ENCODE results near the gene LRPAP1.

The LRPAP1 gene

DNA sequence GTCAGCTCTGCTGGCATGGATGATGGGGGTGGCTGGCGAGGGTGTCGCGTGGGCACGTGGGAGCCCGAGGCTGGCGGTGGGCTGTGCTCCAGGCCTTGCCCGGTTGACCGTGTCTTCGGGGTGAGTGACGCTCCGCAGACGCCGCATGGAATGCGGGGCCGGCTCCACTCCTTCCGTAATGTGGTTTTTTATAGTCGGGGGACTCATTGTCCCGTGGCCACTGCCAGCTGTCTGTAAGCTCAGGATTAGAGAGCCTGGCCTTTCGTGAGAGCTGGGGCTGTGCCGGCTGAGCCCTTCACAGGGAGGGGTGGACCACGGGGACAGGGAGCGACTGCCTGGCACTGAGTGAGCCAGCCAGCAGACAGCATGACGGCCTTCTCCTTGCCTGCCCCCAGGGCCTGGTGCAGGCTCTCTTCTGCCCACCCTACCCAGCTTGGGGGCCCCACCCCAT lies 48.7 kb downstream of the LRPAP1 start:
- no peak for DNase-seq

DNA sequence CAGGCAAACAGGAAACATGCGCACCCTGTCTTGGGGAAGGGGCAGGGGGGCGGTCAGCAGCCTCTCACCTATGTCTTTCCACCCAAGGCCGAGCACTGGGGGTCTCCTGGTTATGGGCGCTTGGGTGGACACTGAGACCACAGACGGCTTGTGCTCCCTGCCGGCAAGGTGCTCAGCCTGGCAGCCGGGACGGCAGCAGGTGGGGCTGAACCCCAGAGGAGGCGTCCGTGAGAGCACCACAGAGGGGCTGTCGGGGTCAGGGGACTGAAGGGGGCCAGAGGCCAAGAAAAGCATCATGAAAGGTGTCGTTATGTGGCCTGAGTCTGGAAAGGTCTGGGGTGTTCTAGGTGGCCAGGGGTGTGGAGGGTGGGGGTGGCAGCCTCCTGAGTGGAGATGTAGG lies 49.5 kb downstream of the LRPAP1 start:
- DNase-seq: no peak

DNA sequence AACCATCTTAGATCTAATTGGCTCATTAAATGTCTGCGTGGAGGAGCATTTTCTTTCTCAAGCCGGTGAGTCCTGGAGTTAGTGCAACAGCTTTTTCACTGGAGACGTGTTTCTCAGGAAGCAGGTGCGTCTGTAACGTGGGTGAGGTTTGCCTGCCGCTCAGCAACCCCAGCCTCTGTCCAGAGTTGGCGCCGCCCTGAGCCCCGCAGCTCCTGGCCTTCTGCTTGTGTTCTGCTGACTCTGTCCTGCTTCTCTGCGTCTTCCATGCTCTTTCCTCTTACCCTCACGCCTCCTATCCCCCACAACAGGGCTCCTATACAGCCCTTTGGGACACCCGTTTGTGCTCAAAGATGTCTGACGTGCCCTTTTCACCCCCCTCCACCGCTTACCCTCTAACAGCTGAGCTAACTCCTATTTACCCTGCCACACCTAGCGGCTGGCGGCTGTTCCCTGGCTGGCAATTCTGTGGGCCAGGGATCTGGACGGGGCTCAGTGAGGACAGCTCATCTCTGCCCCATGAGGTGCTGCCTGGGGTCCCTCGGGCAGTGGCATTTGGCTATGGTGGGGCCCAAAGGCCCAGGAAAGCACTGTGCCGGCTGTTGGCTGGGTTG lies 50.3 kb downstream of the LRPAP1 start:
- DNase-seq: no peak

DNA sequence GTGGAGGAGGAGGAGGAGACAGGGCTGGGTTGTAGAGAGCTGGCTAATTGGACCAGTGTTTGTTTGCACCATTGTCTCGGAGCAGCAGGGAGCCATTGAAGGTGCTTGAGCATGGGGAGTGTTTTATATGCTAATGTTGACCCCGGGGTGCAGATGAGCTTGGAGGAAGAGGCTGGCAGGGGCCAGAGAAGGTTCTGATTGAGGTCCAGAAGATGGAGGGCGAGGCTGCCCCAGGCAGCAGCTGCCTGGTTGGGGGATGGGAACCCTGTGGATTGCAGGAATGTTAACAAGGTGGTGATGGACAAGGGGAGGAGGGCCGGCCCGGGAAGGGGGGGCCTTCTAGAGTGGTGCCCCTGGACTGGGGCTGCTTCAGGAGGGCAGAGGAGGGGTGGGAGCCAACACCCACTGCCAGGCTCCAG lies 51.1 kb downstream of the LRPAP1 start:
- DNase-seq: no peak

DNA sequence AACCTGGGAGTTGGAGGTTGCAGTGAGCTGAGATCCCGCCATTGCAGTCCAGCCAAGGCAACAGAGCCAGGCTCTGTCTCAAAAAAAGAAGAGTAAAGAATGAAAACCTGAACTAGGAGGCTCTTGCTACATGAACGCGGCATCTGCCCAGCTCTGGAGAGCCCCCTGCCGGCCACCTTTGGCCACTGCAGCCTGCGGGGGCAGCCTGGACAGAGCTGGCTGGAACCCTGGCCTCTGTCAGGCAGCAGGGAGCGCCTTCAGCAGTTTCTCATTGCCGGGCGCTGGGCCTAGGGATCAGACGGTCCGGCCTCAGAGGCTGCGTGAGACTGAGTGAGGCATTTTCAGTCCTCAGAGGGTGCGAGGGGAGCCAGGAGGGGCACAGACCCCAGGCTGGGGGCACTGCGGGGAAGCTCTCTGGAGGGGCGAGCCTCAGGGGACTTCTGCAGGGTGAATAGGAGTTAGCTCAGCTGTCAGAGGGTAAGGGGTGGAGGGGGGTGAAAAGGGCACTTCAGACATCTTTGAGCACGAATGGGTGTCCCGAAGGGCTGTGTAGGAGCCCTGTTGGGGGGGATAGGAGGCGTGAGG lies 51.6 kb downstream of the LRPAP1 start:
- peak; percentile 43 for DNase-seq

DNA sequence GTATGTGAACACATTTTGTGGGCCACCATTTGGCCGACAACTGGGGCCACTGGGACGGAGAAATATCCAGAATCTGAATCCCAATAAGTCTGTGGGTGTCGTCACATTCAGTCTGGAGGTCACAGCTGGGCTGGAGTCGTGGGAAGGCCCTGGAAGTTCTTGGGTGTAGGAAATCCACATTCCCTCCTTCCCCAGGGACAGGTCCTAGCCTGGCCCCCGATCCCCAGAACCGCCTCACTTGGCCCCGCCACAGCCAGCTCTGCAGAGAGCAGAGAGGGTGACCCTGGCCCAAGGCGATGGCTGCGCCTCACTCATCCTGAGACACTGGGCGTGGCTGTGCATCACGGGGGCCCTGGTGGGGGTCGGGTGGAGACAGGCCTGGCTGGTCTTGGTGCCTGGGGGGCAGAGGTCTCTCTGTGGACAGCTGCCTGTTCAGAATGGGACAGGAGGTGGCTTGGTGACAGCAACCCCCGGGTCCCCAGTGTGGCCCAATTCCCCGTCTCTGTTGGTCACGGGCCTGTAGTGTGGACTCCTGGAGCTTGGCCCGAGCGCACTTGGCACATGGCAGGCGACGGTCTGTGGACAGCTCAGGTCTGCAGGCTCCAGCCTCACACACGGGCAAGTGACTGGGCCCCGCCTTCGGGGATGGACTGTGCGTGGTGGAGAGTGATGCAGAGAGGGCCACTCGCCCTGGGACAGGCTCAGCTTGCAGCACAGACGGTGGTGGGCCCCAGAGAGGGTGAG lies 52.7 kb downstream of the LRPAP1 start:
- DNase-seq: no peak

DNA sequence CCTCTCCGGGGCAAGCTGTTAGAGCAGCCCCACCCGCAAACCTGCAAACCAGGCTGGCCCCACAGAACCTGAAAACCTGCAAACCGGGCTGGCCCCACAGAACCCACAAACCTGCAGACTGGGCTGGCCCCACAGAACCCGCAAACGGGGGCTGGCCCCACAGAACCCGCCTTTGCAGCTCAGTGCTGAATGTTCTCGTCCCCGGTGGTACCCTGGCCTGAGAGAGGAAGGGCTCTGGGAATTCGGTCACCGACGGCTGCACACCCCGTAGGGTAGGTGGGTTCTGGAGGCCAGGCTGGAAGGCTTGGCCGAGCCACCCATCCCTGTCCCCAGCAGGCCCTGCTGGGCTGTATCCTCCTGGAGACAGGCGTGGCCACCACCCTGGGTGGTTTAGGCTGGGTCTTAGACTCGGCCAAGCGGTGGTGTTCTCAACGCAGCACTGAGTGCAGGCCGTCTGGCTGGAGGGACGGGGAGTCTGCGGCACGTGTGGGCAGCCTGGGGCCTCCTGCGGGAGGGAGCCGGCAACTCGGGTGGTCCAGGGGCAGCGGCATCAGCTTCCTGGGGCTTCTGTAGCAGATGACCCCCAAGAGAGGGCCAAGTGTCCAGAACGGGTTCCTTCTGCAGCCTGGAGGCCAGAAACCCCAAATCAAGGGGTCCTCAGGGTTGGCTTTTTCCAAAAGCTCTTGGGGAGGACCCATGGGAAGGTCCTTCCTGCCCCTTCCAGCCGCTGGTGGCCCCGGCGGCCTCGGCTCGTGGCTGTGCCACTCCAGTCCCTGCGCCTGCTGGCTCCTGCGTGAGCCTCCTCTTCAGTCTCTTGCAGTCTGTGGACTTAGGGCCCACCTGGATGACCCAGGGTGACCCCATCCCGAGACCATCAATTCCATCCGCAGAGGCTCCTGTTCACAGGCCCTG lies 53.5 kb downstream of the LRPAP1 start:
- no peak for DNase-seq

DNA sequence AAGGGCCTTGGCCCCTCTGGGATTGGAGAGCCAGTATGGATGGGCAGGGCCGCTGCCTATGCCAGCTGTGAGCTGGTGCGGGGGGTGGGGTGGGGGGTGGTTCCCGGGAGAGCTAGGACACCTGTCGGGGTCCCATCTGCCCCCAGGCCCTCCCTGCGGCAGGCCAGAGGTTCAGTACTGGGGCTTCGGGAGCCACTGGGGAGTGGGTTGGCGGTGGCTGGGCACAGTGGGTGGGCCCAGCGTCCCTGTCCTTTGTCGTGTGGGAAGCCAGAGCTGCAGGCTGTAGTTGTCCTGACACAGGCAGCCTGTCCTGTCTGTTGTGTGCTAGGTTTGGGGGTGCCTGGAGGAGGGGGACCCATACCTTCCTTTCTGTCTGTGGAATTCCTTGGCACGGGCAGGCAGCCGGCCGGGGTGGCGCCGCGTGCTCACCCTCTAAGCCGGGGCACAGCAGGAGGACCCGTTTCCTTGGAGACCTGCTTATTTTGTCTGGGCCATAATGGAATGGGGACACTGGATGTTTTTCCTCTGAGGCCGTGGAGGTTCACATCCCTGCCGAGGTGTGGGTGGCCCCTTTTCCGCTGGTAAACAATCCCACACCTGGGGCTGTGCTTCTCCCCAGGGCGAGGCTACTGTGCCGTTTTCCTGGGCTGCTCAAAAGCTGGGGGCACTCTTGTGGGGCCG lies 54.3 kb downstream of the LRPAP1 start:
- no peak for DNase-seq

DNA sequence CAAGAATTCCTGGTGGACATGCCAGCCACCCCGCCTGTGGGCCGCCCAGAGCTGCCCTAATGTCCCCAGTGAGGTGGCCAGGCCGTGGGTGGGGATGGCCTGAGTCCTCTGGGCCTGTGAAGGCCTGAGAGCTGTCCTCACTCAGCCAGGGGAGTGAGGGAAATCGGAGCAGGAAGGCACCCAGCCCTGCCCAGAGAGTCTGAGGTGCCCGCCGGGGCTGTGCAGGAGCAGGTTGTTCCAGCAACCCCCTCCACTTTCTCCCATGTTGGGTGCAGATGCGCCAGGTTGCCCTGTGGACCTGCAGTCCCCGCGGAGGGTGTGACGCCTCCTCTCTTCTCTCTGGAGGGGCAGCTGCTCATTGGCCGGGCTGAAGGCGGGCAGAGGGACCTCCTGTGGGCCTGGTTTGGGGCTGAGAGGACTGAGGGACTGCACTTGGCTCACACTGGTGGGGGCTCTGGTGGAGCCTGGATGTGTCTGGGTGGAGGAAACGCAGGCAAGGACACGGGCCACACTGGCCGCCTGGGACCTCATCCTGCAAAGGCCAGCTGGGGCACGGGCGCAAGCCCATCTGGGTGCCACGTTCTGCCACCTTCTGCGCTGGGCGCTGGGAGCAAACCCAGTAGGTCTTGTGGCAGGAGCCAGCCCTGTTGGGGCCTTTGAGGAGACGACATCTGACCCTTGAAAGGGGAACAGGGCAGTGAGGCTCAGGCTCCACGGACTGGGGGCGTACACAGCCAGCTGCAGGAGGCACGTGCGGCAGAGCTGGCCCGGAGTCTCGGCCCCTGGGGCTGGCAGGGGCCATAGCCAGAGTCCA lies 55.1 kb downstream of the LRPAP1 start:
- no peak for DNase-seq

DNA sequence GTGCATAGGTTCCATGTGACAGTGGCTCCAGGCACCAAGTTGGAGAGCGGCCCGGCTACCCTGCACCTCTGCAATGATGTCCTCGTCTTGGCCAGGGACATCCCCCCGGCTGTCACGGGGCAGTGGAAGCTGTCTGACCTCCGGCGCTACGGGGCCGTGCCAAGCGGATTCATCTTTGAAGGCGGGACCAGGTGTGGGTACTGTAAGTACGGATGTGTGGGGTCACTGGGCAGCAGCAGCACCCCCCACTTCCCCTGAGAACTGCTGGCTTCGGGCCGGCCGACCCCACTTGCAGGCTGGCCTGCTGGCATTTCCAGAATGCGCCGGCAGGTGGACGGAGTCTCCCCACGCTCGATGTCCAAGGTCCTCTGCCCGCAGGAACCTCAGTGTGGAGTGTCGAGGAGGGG lies 55.9 kb downstream of the LRPAP1 start:
- no peak for DNase-seq

DNA sequence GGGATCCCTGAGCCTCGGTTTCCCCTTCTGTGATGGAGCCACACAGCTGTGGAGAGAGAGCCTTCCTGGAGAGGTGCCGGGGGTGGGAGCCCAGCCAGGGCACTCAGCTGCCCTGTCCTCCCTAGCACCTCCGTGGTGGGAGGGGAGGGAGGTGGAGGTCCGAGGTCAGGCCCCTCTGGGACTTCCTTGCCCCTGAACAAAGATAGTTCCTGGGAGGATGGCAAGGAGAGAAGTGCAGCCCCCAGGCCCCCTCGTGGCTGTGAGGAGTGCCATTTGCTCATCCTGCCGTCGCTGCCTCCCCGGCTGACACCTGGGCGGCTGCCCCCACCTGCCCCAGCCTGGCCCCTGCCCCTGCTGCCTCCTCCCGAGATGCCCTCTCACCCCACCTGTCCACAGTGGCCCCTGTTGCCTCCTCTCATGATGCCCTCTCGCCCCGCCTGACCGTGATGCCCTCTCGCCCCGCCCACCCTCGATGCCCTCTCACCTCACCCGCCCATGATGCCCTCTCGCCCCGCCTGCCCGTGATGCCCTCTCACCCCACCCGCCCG lies 56.4 kb downstream of the LRPAP1 start:
- DNase-seq: no peak

DNA sequence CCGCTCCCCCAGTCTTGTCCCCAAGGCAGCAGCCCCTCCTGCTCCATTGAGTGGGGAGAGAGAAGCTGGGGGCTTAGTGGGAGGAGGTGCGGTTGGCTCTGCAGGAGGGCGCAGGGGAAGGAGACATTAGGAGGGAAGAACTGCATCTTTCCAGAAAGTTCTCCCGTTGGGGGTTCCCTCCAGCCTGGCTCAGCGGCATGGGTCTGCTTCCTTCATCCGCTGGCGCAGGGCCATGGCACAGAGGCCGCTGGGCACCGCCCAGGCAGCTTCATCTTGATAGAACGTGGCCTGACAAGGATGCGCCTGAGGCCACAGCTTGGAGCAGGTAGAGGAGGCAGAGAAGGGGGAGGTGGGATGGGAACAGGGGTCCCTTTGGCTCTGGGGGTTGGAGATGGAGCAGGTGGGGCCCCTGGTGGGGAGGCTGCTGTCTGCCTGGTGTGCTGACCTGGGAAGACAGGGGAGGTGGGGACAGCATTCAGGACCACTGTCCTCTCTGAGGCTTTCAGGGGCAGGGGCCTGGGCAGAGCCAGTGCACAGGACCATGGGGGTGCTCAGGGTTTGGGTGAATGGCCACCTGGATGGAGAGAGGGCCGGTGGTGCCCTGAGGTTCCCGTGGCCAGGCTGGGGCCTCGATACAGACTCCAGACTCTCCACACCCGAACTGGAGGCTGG lies 57.0 kb downstream of the LRPAP1 start:
- no peak for DNase-seq

DNA sequence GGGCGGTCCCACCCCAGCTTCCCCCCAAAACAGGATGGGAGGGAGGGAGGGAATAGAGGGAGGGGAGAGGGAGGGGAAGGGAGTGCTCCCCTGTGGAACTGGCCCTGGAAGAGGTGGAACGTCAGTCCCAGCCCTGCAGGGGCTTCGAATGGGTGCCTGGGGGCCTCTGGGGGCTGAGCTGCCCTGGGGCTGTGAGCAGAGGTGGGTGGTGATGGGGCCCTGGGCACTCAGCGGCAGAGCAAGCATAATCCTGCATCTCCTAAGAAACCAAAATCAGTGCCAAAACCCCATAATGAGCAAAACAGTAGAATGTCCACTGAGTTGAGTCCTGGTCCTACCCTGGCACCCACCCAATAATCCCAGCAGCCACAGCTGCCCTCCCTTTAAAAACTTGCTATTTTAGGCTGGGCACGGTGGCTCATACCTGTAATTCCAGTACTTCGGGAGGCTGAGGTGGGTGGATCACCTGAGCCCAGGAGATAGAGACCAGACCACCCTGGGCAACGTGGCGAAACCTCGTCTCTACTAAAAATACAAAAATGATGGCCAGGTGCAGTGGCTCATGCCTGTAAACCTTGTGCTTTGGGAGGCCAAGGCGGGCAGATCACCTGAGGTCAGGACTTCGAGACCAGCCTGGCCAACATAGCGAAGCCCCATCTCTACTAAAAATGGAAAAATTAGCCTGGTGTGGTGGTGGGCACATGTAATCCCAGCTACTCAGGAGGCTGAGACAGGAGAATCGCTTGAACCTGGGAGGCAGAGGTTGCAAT lies 58.0 kb downstream of the LRPAP1 start:
- no peak for DNase-seq

DNA sequence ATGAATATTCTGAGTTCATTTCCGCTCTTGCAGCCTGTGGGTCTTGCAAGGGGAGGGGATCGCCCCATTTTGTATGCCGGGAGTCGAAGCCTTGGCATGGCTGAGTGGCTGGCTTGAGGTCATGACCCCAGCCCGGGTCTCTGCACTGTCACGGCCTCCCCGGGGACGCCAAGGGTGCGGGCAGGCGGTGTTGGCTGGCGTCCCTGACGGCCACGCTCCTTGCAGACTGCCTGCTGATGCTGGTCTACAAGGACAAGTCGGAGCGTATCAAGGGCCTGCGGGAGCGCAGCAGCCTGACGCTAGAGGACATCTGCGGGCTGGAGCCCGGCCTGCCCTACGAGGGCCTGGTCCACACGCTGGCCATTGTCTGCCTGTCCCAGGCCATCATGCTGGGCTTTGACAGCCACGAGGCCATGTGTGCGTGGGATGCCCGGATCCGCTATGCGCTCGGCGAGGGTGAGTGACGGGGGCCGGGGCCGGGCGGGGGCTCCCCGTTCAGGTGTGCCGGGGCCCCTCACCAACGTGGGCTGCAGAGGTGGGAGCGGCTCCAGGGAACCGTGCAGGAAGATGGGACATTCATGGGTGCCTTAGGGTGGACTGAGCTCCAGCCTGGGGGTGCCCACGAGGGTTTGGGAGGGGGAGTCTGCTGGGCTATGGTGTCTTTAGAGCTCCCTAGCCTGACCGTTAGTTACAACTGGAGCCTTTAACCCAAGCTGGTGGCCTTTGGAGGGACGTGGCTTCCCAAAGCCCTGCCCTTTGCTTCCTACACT lies 58.9 kb downstream of the LRPAP1 start:
- no peak for DNase-seq

DNA sequence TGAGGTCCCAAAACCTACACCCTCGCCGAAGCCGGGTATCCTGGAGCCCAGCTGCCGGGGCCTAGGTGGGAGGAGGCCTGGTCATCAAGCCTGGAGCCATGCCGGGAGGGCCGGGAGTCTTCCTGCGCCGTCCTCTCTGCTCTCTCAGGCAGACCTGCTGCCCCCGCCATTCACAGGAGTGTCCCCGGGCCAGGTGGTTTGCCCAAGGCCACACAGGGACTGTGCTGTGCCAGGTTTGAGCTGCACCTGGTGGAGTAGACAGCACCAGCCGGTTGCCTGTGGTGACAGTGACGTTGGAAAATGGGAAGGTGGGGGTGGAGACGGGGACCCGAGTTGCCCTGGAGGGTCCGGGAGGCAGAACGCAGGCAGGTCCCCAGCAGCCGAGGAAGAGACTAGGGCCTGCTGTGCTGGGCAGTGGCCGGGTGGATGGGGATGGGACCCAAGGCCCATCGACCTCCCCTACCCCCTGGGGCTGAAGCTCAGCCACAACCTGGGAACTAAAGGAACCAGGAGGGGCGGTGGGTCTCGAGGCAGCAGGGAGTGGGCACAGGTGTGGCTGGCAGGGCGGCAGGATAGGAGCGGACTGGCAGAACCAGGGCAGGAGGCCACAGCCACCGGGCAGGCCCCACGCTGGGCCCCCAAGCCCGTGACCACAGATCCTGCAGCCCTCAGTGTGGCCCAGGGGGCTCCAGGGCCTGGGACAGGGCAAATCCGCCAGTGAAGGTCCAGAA lies 59.6 kb downstream of the LRPAP1 start:
- no peak for DNase-seq

DNA sequence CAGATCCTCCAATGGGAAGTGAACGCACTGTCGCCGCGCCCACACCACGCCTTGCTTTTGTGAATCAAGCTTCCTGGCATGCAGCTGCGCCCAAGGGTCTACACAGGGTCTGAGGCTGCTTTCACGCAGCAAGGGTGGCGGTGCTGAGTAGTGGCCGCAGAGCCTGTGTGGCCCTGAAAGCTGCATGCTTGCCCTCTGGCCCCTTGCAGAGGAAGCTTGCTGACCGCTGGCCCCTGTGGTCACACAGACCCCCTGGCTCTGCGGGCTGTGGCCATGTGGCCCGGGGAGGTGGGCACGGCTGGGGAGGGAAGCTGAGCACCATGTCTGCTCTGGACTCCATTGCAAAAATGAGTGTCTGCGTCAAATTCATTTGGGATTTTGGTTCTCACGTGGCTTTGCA lies 60.3 kb downstream of the LRPAP1 start:
- DNase-seq: no peak

DNA sequence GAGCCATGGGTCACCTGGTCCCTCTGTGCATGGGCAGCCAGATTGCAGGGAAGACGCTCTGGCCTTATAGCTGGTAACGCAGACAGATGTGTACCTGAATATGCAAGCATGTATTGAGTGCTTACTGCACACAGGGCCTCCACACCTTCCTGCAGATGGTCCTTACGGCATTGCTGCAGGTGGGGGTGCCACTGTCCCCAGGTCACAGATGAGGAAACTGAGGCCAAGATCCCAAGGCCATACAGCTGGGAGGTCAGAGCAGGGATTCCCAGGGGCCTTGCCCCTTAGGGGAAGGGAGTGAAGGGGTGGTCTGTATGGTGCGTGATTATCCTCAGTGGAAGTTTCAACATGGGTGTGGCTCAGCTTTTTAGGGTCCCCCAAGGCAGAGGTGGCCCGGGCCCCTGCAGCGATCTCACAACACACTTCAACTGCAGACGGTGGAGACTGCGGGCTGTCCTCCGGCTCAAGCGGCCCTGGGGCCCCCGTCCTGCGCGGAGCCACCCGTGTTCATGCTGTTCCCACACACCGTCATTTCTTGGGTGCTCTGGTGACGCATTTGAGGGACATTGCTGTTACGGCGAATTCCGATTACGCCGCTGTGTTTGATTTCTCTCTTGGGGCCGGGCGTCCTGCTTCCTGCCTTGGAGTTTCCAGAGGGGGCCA lies 61.0 kb downstream of the LRPAP1 start:
- DNase-seq: no peak
